Esophagus muscularis mucosa (tissue), 4 donors: Measurements from ENCODE around the gene GFRA4. TPM values are rescaled to one million over a fixed set of nuclear protein-coding genes. Genes with fewer than 3 reads are reported as not detected.

ENCODE experiments used
- DNase-seq: peaks from one replicate; pipeline ENCODE4 v3.0.0-alpha.2; 2017; ENCODE audit errors: extremely low spot score
- H3K27ac ChIP-seq, 4 donors: fragments of 200-600 bp; sonication (generic); replicated peaks in 1 of 4; 1 replicate in 3 of 4; 2 replicates in 1 of 4; pipeline ENCODE4 v1.5.1; 2016 to 2019; ENCODE audit warnings: mild to moderate bottlenecking in 1 of 4
- H3K27me3 ChIP-seq, 4 donors: fragments of 200-600 bp; sonication (generic); one replicate each; pipeline versions ENCODE4 v1.5.1 to v1.6.0; 2016 to 2019
- H3K36me3 ChIP-seq, 4 donors: fragments of 200-600 bp; sonication (generic); one replicate each; pipeline ENCODE4 v1.5.1; 2016 to 2019
- H3K4me1 ChIP-seq, 4 donors: fragments of 200-600 bp; sonication (generic); one replicate each; pipeline ENCODE4 v1.5.1; 2016 to 2019
- H3K4me3 ChIP-seq, 4 donors: fragments of 200-600 bp; sonication (generic); 1 replicate in 2 of 4; 2 replicates in 2 of 4; pipeline ENCODE4 v1.5.1; 2016 to 2019; ENCODE audit warnings: mild to moderate bottlenecking in 4 of 4, moderate library complexity in 1 of 4
- H3K9me3 ChIP-seq, 4 donors: fragments of 200-600 bp; sonication (generic); 1 replicate in 3 of 4; 2 replicates in 1 of 4; pipeline ENCODE4 v1.5.1; 2016 to 2019
- CTCF ChIP-seq, 3 experiments: fragments of 200-600 bp in 2 of 3; fragments of 450-650 bp in 1 of 3; sonication (generic) in 2 of 3; IDR thresholded peaks; one replicate each; pipeline ENCODE4 v1.5.1; 2017 to 2019; ENCODE audit warnings: antibody characterized with exemption in 3 of 3, mild to moderate bottlenecking in 2 of 3, moderate library complexity in 1 of 3
- EP300 ChIP-seq: sonication (generic); formaldehyde crosslinking; IDR thresholded peaks from one replicate; pipeline ENCODE4 v1.6.1; 2017; ENCODE audit warnings: antibody characterized with exemption
- POLR2A ChIP-seq: fragments of 450-650 bp; IDR thresholded peaks from one replicate; pipeline ENCODE4 v1.6.1; 2017; ENCODE audit warnings: antibody characterized with exemption, moderate library complexity, mild to moderate bottlenecking, low read depth
- POLR2AphosphoS5 ChIP-seq, 2 donors: sonication (generic); formaldehyde crosslinking; IDR thresholded peaks; one replicate each; pipeline ENCODE4 v1.6.1; 2017; ENCODE audit warnings: antibody characterized with exemption in 2 of 2
- WGBS: methylation state at CpG from one replicate; pipeline ENCODE4 v1.1.5; 2018; 5-methylcytosine and 5-hydroxymethylcytosine counted together
- intact Hi-C: fragments of 100-400 bp; cut with DNase I; formaldehyde crosslinking; loops from one replicate; pipeline ENCODE4 v1.15.1; 2023
- total RNA-seq, 4 donors: library from RNA; depleted of rRNA; stranded (reverse); fragments of >200 nt; gene quantifications; one replicate each; pipeline versions ENCODE4 v1.1.0 to v1.2.1, GENCODE V29; 2016

Gene GFRA4
- total RNA-seq, 4 donors from 2014 or later = not detected

GRCh38 chr20:3645309-3646066 lies 17.7 kb downstream of the GFRA4 start:
- no peak for DNase-seq

GRCh38 chr20:3640259-3640658 lies 22.9 kb downstream of the GFRA4 start:
- H3K27me3 ChIP-seq = no peaks in the 10 kb centered on the region
- no peak overlapping the region for H3K4me3 ChIP-seq
- WGBS = 97% methylated on average over 3 of the region's 3 CpGs
- intact Hi-C loops = no loop called here
- TF ChIP-seq POLR2A = no peak
- peaks cover 9 to 44% (median 34%) of the 10 kb centered on the region in 4 donors for H3K36me3 ChIP-seq
- DNase-seq = no peak
- H3K9me3 ChIP-seq = no peaks in the 10 kb centered on the region
- no peak overlapping the region for H3K27ac ChIP-seq
- no peaks in the 10 kb centered on the region for H3K4me1 ChIP-seq

More at GRCh38 chr20:3645309-3646066, 17.7 kb downstream of the GFRA4 start:
- no peak overlapping the region for H3K4me3 ChIP-seq
- intact Hi-C loops = no loop called here
- no peaks in the 10 kb centered on the region for H3K27me3 ChIP-seq
- WGBS = 97% methylated on average over 17 of the region's 20 CpGs
- TF ChIP-seq EP300 (no peak), POLR2AphosphoS5 (IDR thresholded peaks at IDR 0.05) (no peak), POLR2A (no peak), CTCF (IDR thresholded peaks at IDR 0.05) (no peak)
- peaks cover 20 to 76% (median 58%) of the 10 kb centered on the region in 4 donors for H3K36me3 ChIP-seq
- no peaks in the 10 kb centered on the region for H3K9me3 ChIP-seq
- H3K4me1 ChIP-seq = peaks cover 0 to 6% (median 0%) of the 10 kb centered on the region in 4 donors
- H3K27ac ChIP-seq = no peak overlapping the region

- 87% methylated on average over 1 of the region's 1 CpG for WGBS
- TF ChIP-seq CTCF (IDR thresholded peaks at IDR 0.05) (no peak), EP300 (no peak), POLR2A (no peak), POLR2AphosphoS5 (IDR thresholded peaks at IDR 0.05) (no peak)
- H3K36me3 ChIP-seq = peaks cover 0 to 35% (median 12%) of the 10 kb centered on the region in 4 donors
- no peaks in the 10 kb centered on the region for H3K4me1 ChIP-seq
- H3K9me3 ChIP-seq = no peaks in the 10 kb centered on the region
- H3K27me3 ChIP-seq = no peaks in the 10 kb centered on the region
- intact Hi-C loops = no loop called here
- no peak for DNase-seq
- no peak overlapping the region for H3K27ac ChIP-seq
- H3K4me3 ChIP-seq = no peak overlapping the region
Measured at GRCh38 chr20:3635346-3635745, 27.9 kb downstream of the GFRA4 start.

- Histone ChIP-seq H3K36me3 (peaks cover under 1 to 39% (median 14%) of the 10 kb centered on the region in 4 donors), H3K27me3 (no peaks in the 10 kb centered on the region), H3K9me3 (no peaks in the 10 kb centered on the region), H3K27ac (no peak overlapping the region), H3K4me3 (no peak overlapping the region), H3K4me1 (no peaks in the 10 kb centered on the region)
- intact Hi-C loops = no loop called here
- WGBS = 70% methylated on average over 6 of the region's 6 CpGs
- no peak for TF ChIP-seq EP300
- TF ChIP-seq POLR2AphosphoS5 (IDR thresholded peaks at IDR 0.05) = no peak
- TF ChIP-seq POLR2A = no peak
- TF ChIP-seq CTCF (IDR thresholded peaks at IDR 0.05) = no peak
- DNase-seq = no peak
Measured at GRCh38 chr20:3633913-3634478, 29.2 kb downstream of the GFRA4 start.

GRCh38 chr20:3632311-3633004 lies 30.7 kb downstream of the GFRA4 start:
- TF ChIP-seq CTCF (IDR thresholded peaks at IDR 0.05) = no peak
- TF ChIP-seq POLR2A = no peak
- TF ChIP-seq POLR2AphosphoS5 (IDR thresholded peaks at IDR 0.05) = no peak
- no peak for TF ChIP-seq EP300
- intact Hi-C loops = no loop called here

More at GRCh38 chr20:3632311-3633004, 30.7 kb downstream of the GFRA4 start:
- Histone ChIP-seq H3K4me3 (no peak overlapping the region), H3K27me3 (no peaks in the 10 kb centered on the region), H3K27ac (no peak overlapping the region), H3K4me1 (no peaks in the 10 kb centered on the region), H3K9me3 (no peaks in the 10 kb centered on the region), H3K36me3 (peaks cover 5 to 46% (median 24%) of the 10 kb centered on the region in 4 donors)
- 90% methylated on average over 7 of the region's 7 CpGs for WGBS
- DNase-seq = no peak
